IMR-90 (cell line): ENCODE data around the gene RAB11FIP4. TPM values are rescaled to one million over a fixed set of nuclear protein-coding genes. Genes with fewer than 3 reads are reported as not detected.

Experiments
- ATAC-seq: fragments of 200-7000 bp; cut with Tn5 transposase; 2 replicates; pipeline ENCODE4 v1.9.1; 2020; ENCODE audit warnings: low read depth, mild to moderate bottlenecking, moderate library complexity
- BruUV-seq: library from RNA; stranded (reverse); fragments of 400-500 nt; replicated peaks from 2 replicates; lab custom pipeline; 2021; lab: Mats Ljungman, UMichigan
- CTCF ChIA-PET: fragments of 300-600 bp; formaldehyde crosslinking; extraction: SDS; loops from one replicate; lab custom pipeline; 2021; ENCODE audit warnings: antibody characterized with exemption; lab: Yijun Ruan, JAX
- POLR2A ChIA-PET: fragments of 300-600 bp; sonication (Branson Sonifier 250); formaldehyde crosslinking; loops from one replicate; lab custom pipeline; 2022; ENCODE audit warnings: antibody characterized with exemption; ENCODE audit not compliant: unreplicated experiment; lab: Charles Lee
- DNase-seq: peaks from one replicate; pipeline ENCODE4 v3.0.0; 2013
- H2AFZ ChIP-seq: replicated peaks from 2 replicates; pipeline ENCODE3; 2013; ENCODE audit warnings: low read length, mild to moderate bottlenecking; ENCODE audit not compliant: poor library complexity
- H2AK5ac ChIP-seq: 2 replicates; pipeline ENCODE4 v1.6.1; 2013; ENCODE audit warnings: low read depth, low read length, inconsistent platforms
- H2AK9ac ChIP-seq: replicated peaks from 2 replicates; pipeline ENCODE3; 2013; ENCODE audit warnings: mild to moderate bottlenecking, low read depth, low read length, moderate library complexity; ENCODE audit not compliant: poor library complexity
- H2BK120ac ChIP-seq: 2 replicates; pipeline ENCODE4 v1.6.1; 2013; ENCODE audit warnings: low read depth, low read length, inconsistent platforms
- H2BK15ac ChIP-seq: 3 replicates; pipeline ENCODE4 v1.6.1; 2013; ENCODE audit warnings: low read depth, low read length, inconsistent platforms
- H2BK20ac ChIP-seq: 2 replicates; pipeline ENCODE4 v1.6.1; 2013; ENCODE audit warnings: low read depth, mild to moderate bottlenecking, inconsistent platforms, low read length, moderate library complexity
- H2BK5ac ChIP-seq: 2 replicates; pipeline ENCODE4 v1.6.1; 2013; ENCODE audit warnings: mild to moderate bottlenecking, low read depth, low read length, inconsistent platforms; ENCODE audit not compliant: poor library complexity, severe bottlenecking
- H3K14ac ChIP-seq: replicated peaks from 2 replicates; pipeline ENCODE4 v1.6.1; 2013; ENCODE audit warnings: low read depth, low read length, inconsistent platforms
- H3K18ac ChIP-seq: 2 replicates; pipeline ENCODE4 v1.6.1; 2013; ENCODE audit warnings: low read depth, low read length, control low read depth
- H3K23ac ChIP-seq: 2 replicates; pipeline ENCODE4 v1.6.1; 2013; ENCODE audit warnings: low read depth, low read length, inconsistent platforms
- H3K27ac ChIP-seq: 2 replicates; pipeline ENCODE4 v1.5.1; 2013; ENCODE audit warnings: mild to moderate bottlenecking, control low read depth, low read length; ENCODE audit not compliant: insufficient read depth
- H3K27me3 ChIP-seq: 2 replicates; pipeline ENCODE4 v1.6.1; 2013; ENCODE audit warnings: low read length; ENCODE audit not compliant: control insufficient read depth, insufficient read depth
- H3K36me3 ChIP-seq: 2 replicates; pipeline ENCODE4 v1.6.1; 2013; ENCODE audit warnings: low read length, mixed read lengths; ENCODE audit not compliant: control insufficient read depth, insufficient read depth
- H3K4ac ChIP-seq: 2 replicates; pipeline ENCODE4 v1.6.1; 2013; ENCODE audit warnings: low read depth, low read length, inconsistent platforms
- H3K4me1 ChIP-seq: 2 replicates; pipeline ENCODE4 v1.6.1; 2013; ENCODE audit warnings: low read length, mixed read lengths; ENCODE audit not compliant: control insufficient read depth, insufficient read depth
- H3K4me2 ChIP-seq: 2 replicates; pipeline ENCODE4 v1.6.1; 2013; ENCODE audit warnings: low read depth, mild to moderate bottlenecking, control low read depth, low read length, moderate library complexity
- H3K4me3 ChIP-seq: 2 replicates; pipeline ENCODE4 v1.5.1; 2013; ENCODE audit warnings: low read depth, mild to moderate bottlenecking, control low read depth, low read length, moderate library complexity; ENCODE audit not compliant: insufficient read depth
- H3K56ac ChIP-seq: 2 replicates; pipeline ENCODE4 v1.6.1; 2013; ENCODE audit warnings: low read length, inconsistent platforms; ENCODE audit not compliant: insufficient read depth; ENCODE audit errors: extremely low read depth
- H3K79me1 ChIP-seq, 2 experiments: 2 replicates each; pipeline ENCODE4 v1.6.1; 2013; ENCODE audit warnings: low read length in 2 of 2, inconsistent platforms in 1 of 2, low read depth in 1 of 2
- H3K9ac ChIP-seq: 2 replicates; pipeline ENCODE4 v1.6.1; 2013; ENCODE audit warnings: low read depth, low read length, control low read depth
- H3K9me1 ChIP-seq: 2 replicates; pipeline ENCODE4 v1.6.1; 2013; ENCODE audit warnings: low read length, inconsistent platforms; ENCODE audit not compliant: insufficient read depth
- H3K9me3 ChIP-seq: 2 replicates; pipeline ENCODE4 v1.6.1; 2013; ENCODE audit warnings: low read length; ENCODE audit not compliant: control insufficient read depth, insufficient read depth
- H4K20me1 ChIP-seq: 2 replicates; pipeline ENCODE4 v1.6.1; 2013; ENCODE audit warnings: low read length, inconsistent platforms; ENCODE audit not compliant: insufficient read depth
- H4K5ac ChIP-seq: 2 replicates; pipeline ENCODE4 v1.6.1; 2013; ENCODE audit warnings: mild to moderate bottlenecking, low read depth, low read length, control low read depth
- H4K8ac ChIP-seq, 2 experiments: 2 replicates each; pipeline ENCODE4 v1.6.1; 2013; ENCODE audit warnings: low read depth in 2 of 2, low read length in 2 of 2, control low read depth in 1 of 2, inconsistent platforms in 1 of 2
- H4K91ac ChIP-seq: 2 replicates; pipeline ENCODE4 v1.6.1; 2013; ENCODE audit warnings: low read depth, low read length, inconsistent platforms; ENCODE audit not compliant: insufficient read depth
- BHLHE40 ChIP-seq: fragments of 150-350 bp; IDR thresholded peaks from 2 replicates; pipeline ENCODE4 v1.6.1; 2016; ENCODE audit warnings: mild to moderate bottlenecking, low read depth, low read length
- CHD1 ChIP-seq: IDR thresholded peaks from 2 replicates; pipeline ENCODE4 v1.6.1; 2012; ENCODE audit warnings: low read depth, low read length, improper control_type of control experiment
- ELK1 ChIP-seq: fragments of 150-350 bp; IDR thresholded peaks from 2 replicates; pipeline ENCODE4 v1.6.1; 2016; ENCODE audit warnings: low read depth, mild to moderate bottlenecking, low read length, moderate library complexity, borderline replicate concordance
- MAFK ChIP-seq: IDR thresholded peaks from 2 replicates; pipeline ENCODE4 v1.6.1; 2012; ENCODE audit warnings: low read depth, low read length, improper control_type of control experiment
- MAZ ChIP-seq: IDR thresholded peaks from 2 replicates; pipeline ENCODE4 v1.6.1; 2012; ENCODE audit warnings: low read depth, mild to moderate bottlenecking, low read length, improper control_type of control experiment, moderate library complexity, borderline replicate concordance
- MXI1 ChIP-seq: IDR thresholded peaks from 2 replicates; pipeline ENCODE4 v1.6.1; 2012; ENCODE audit warnings: low read depth, mild to moderate bottlenecking, low read length, moderate library complexity, borderline replicate concordance
- POLR2A ChIP-seq: IDR thresholded peaks from 2 replicates; pipeline ENCODE4 v1.6.1; 2012; ENCODE audit warnings: mild to moderate bottlenecking, low read depth, low read length
- RAD21 ChIP-seq: IDR thresholded peaks from 2 replicates; pipeline ENCODE4 v1.6.1; 2012; ENCODE audit warnings: low read length, improper control_type of control experiment
- RCOR1 ChIP-seq: IDR thresholded peaks from 2 replicates; pipeline ENCODE4 v1.6.1; 2012; ENCODE audit warnings: mild to moderate bottlenecking, low read length, improper control_type of control experiment; ENCODE audit not compliant: insufficient replicate concordance
- RFX5 ChIP-seq: IDR thresholded peaks from 2 replicates; pipeline ENCODE4 v1.8.0; 2012; ENCODE audit warnings: low read depth, mild to moderate bottlenecking, low read length, moderate library complexity
- SMC3 ChIP-seq: fragments of 150-350 bp; IDR thresholded peaks from 2 replicates; pipeline ENCODE4 v1.6.1; 2016; ENCODE audit warnings: low read depth, mild to moderate bottlenecking, antibody characterized with exemption, low read length, moderate library complexity
- WGBS, 2 experiments: methylation state at CpG; one replicate each; pipeline versions ENCODE4 v1.1.5 to v1.1.7; 2013; ENCODE audit warnings: missing lambda C conversion rate in 2 of 2; ENCODE audit not compliant: insufficient read length in 1 of 2; ENCODE audit errors: extremely low coverage in 2 of 2; 5-methylcytosine and 5-hydroxymethylcytosine counted together
- dilution Hi-C: fragments of 300-500 bp; cut with HindIII; formaldehyde crosslinking; loops from one replicate; pipeline ENCODE4 v1.14.3; 2018; ENCODE audit warnings: low sequenced_read_pairs; ENCODE audit not compliant: unreplicated experiment
- in situ Hi-C: fragments of 300-500 bp; cut with MboI; formaldehyde crosslinking; loops from 3 replicates; pipeline ENCODE4 v1.14.3; 2019; ENCODE audit warnings: low sequenced_read_pairs, inconsistent platforms, mixed read lengths
- intact Hi-C: fragments of 100-400 bp; cut with micrococcal nuclease; formaldehyde crosslinking; loops from 2 replicates; pipeline ENCODE4 v1.10.0; 2022
- polyA plus RNA-seq, 3 experiments: library from polyadenylated mRNA; depleted of rRNA; stranded (reverse); fragments of >200 nt; gene quantifications; 2 replicates each; pipeline ENCODE4 v1.2.3, GENCODE V29; 2012; ENCODE audit warnings: low replicate concordance in 1 of 3
- total RNA-seq: library from RNA; depleted of rRNA; stranded (reverse); fragments of >200 nt; gene quantifications from 2 replicates; pipeline ENCODE4 v1.2.3, GENCODE V29; 2012

The RAB11FIP4 gene
- total and polyA plus RNA-seq, 2 of the 4 experiments (the other 2 are of a cell fraction): 0.68 to 1.1 TPM

GRCh38 chr17:31496097-31496496, 104.6 kb downstream of the RAB11FIP4 start:
- no peak overlapping the region for H3K14ac ChIP-seq
- H3K27me3 ChIP-seq: peaks cover 72% of the 10 kb centered on the region
- no peaks in the 10 kb centered on the region for H3K4me1 ChIP-seq
- no peak overlapping the region for H3K4me2 ChIP-seq
- dilution Hi-C loops: no loop called here
- no peaks in the 10 kb centered on the region for H3K79me1 ChIP-seq
- H4K5ac ChIP-seq: no peak overlapping the region
- H2BK5ac ChIP-seq: no peak overlapping the region
- ChIA-PET POLR2A (no interaction called here), CTCF (no interaction called here)
- no peak for ATAC-seq
- no peak overlapping the region for H2BK120ac ChIP-seq
- H3K9me3 ChIP-seq: no peaks in the 10 kb centered on the region
- H4K91ac ChIP-seq: no peak overlapping the region
- H3K9ac ChIP-seq: no peak overlapping the region
- H2AK5ac ChIP-seq: no peak overlapping the region
- no peak overlapping the region for H2BK15ac ChIP-seq
- no peak overlapping the region for H3K4ac ChIP-seq
- no peak overlapping the region for H3K27ac ChIP-seq
- no peak overlapping the region for H3K23ac ChIP-seq
- H4K20me1 ChIP-seq: no peaks in the 10 kb centered on the region
- H3K18ac ChIP-seq: no peak overlapping the region
- H2BK20ac ChIP-seq: no peak overlapping the region
- in situ Hi-C loops: no loop called here
- TF ChIP-seq BHLHE40 (no peak), MXI1 (no peak), RAD21 (no peak), SMC3 (no peak), MAZ (no peak), RCOR1 (no peak), CHD1 (no peak), POLR2A (no peak), MAFK (no peak), RFX5 (no peak), ELK1 (no peak)
- no CpG with 5 or more reads among the region's 5 CpGs for WGBS, 2 experiments
- DNase-seq: no peak
- no peak overlapping the region for H2AFZ ChIP-seq
- intact Hi-C loops: no loop called here
- BruUV-seq: no TSS peak
- H4K8ac ChIP-seq: no peak overlapping the region
- H2AK9ac ChIP-seq: no peak overlapping the region
- H3K36me3 ChIP-seq: no peaks in the 10 kb centered on the region
- no peak overlapping the region for H3K56ac ChIP-seq
- no peaks in the 10 kb centered on the region; the same call in 1 of the 2 replicates for H3K9me1 ChIP-seq
- H3K4me3 ChIP-seq: no peak overlapping the region
